HFFc6 (cell line): ENCODE results near the gene COX6B2. TPM values are rescaled to one million over a fixed set of nuclear protein-coding genes. Genes with fewer than 3 reads are reported as not detected.

ENCODE experiments used
- DNase-seq: peaks from one replicate; pipeline ENCODE4 v3.0.0-alpha.2; 2018
- H3K27ac Mint-ChIP-seq: 2 replicates; pipeline ENCODE4 v1.8.0; 2020; ENCODE audit warnings: mild to moderate bottlenecking, mixed read lengths
- H3K27me3 Mint-ChIP-seq: 2 replicates; pipeline ENCODE4 v1.8.0; 2021; ENCODE audit warnings: mild to moderate bottlenecking, moderate library complexity, mixed read lengths; ENCODE audit not compliant: insufficient read depth
- H3K36me3 Mint-ChIP-seq: 2 replicates; pipeline ENCODE4 v1.8.0; 2021; ENCODE audit warnings: low read depth, mixed read lengths
- H3K4me1 Mint-ChIP-seq: 2 replicates; pipeline ENCODE4 v1.8.0; 2020; ENCODE audit warnings: low read depth, mixed read lengths
- H3K4me3 Mint-ChIP-seq: 2 replicates; pipeline ENCODE4 v1.8.0; 2020; ENCODE audit warnings: mild to moderate bottlenecking, moderate library complexity, mixed read lengths
- H3K9me3 Mint-ChIP-seq: 2 replicates; pipeline ENCODE4 v1.8.0; 2020; ENCODE audit warnings: mild to moderate bottlenecking, mixed read lengths
- total RNA-seq, 6 experiments: library from RNA; stranded (reverse); fragmentation: NEBNext Ultra II Directional; extraction: Animal tissue kit (Norgen Biotek cat#: 25700); gene quantifications; 2 replicates in 1 of 6; 3 replicates in 5 of 6; pipeline ENCODE4 v1.2.3, GENCODE V29; 2021
- TF ChIP-seq, protein P1 (sequence below): fragments of 200-600 bp; sonication (generic); IDR thresholded peaks from 2 replicates; pipeline ENCODE4 v1.5.0; 2021; ENCODE audit warnings: antibody characterized with exemption, mild to moderate bottlenecking

COX6B2 gene
- total RNA-seq, 6 experiments from 2014 or later, result not detected

GRCh38 chr19:55305983-55306562 is 48.4 kb downstream of the COX6B2 start:
- no peaks in the 10 kb centered on the region; the same call in 1 of the 2 replicates for H3K27me3 Mint-ChIP-seq
- peaks cover 17% of the 10 kb centered on the region; the same call in 1 of the 2 replicates for H3K36me3 Mint-ChIP-seq
- TF ChIP-seq, protein P1, sequence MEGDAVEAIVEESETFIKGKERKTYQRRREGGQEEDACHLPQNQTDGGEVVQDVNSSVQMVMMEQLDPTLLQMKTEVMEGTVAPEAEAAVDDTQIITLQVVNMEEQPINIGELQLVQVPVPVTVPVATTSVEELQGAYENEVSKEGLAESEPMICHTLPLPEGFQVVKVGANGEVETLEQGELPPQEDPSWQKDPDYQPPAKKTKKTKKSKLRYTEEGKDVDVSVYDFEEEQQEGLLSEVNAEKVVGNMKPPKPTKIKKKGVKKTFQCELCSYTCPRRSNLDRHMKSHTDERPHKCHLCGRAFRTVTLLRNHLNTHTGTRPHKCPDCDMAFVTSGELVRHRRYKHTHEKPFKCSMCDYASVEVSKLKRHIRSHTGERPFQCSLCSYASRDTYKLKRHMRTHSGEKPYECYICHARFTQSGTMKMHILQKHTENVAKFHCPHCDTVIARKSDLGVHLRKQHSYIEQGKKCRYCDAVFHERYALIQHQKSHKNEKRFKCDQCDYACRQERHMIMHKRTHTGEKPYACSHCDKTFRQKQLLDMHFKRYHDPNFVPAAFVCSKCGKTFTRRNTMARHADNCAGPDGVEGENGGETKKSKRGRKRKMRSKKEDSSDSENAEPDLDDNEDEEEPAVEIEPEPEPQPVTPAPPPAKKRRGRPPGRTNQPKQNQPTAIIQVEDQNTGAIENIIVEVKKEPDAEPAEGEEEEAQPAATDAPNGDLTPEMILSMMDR, result no peak
- 0 out of 2 replicates have a peak, but pooled peaks cover 7% of the 10 kb centered on the region for H3K4me1 Mint-ChIP-seq
- no peaks in the 10 kb centered on the region for H3K9me3 Mint-ChIP-seq
- no peak overlapping the region for H3K27ac Mint-ChIP-seq
- DNase-seq, result no peak
- no peak overlapping the region for H3K4me3 Mint-ChIP-seq

GRCh38 chr19:55305491-55305890 is 49.0 kb downstream of the COX6B2 start:
- Mint-ChIP-seq H3K4me3 (no peak overlapping the region), H3K27me3 (no peaks in the 10 kb centered on the region; the same call in 1 of the 2 replicates), H3K36me3 (peaks cover 16% of the 10 kb centered on the region; the same call in 1 of the 2 replicates), H3K4me1 (0 out of 2 replicates have a peak, but pooled peaks cover 7% of the 10 kb centered on the region), H3K27ac (no peak overlapping the region; the same call in 1 of the 2 replicates), H3K9me3 (no peaks in the 10 kb centered on the region)
- TF ChIP-seq, protein P1, result no peak
- DNase-seq, result no peak

GRCh38 chr19:55304980-55305379 is 49.5 kb downstream of the COX6B2 start:
- Mint-ChIP-seq H3K36me3 (peaks cover 14% of the 10 kb centered on the region; the same call in 1 of the 2 replicates), H3K4me3 (no peak overlapping the region), H3K4me1 (0 out of 2 replicates have a peak, but pooled peaks cover 7% of the 10 kb centered on the region), H3K27me3 (no peaks in the 10 kb centered on the region; the same call in 1 of the 2 replicates), H3K9me3 (no peaks in the 10 kb centered on the region), H3K27ac (no peak overlapping the region)
- TF ChIP-seq, protein P1, result no peak
- DNase-seq, result no peak

- no peak for DNase-seq
- no peak overlapping the region for H3K4me3 Mint-ChIP-seq
- peaks cover 16% of the 10 kb centered on the region; the same call in 1 of the 2 replicates for H3K36me3 Mint-ChIP-seq
- H3K4me1 Mint-ChIP-seq, result 0 out of 2 replicates have a peak, but pooled peaks cover 7% of the 10 kb centered on the region
- H3K27me3 Mint-ChIP-seq, result no peaks in the 10 kb centered on the region; the same call in none of the 2 replicates
- H3K9me3 Mint-ChIP-seq, result no peaks in the 10 kb centered on the region
- TF ChIP-seq, protein P1, result no peak
- H3K27ac Mint-ChIP-seq, result no peak overlapping the region
Observed at GRCh38 chr19:55304279-55304978, 50.1 kb downstream of the COX6B2 start.

DNA sequence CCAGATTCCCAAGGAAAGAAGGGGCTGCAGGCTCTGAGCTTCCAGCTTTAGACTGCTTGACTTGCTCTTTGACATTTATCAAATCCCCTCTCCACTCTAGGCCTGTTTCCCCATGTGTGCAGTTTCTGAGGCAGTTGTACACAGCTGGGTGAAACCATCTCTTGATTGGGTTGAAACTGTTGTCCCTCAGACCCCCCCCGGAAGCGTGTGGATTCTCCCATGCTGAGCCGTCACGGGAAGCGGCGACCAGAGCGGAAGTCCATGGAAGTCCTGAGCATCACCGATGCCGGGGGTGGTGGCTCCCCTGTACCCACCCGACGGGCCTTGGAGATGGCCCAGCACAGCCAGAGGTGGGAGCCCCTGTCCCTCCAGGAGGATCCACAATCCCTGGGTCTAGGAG is 51.0 kb downstream of the COX6B2 start:
- DNase-seq, result no peak
- Mint-ChIP-seq H3K36me3 (peaks cover 16% of the 10 kb centered on the region; the same call in 1 of the 2 replicates), H3K27ac (no peak overlapping the region), H3K4me3 (no peak overlapping the region), H3K4me1 (0 out of 2 replicates have a peak, but pooled peaks cover 7% of the 10 kb centered on the region), H3K9me3 (no peaks in the 10 kb centered on the region), H3K27me3 (peaks cover under 1% of the 10 kb centered on the region)
- TF ChIP-seq, protein P1, result no peak
